A673 (cell line): ENCODE data around the gene TNPO2.

Source experiments
- EZH2 ChIP-seq: fragments of 200-600 bp; sonication (generic); IDR thresholded peaks from 2 replicates; pipeline ENCODE4 v1.6.1; 2017; ENCODE audit warnings: borderline replicate concordance, low read depth, mild to moderate bottlenecking, mixed read lengths, antibody characterized with exemption, low read length; ENCODE audit not compliant: poor library complexity, severe bottlenecking
- TF ChIP-seq, protein P1 (sequence below): fragments of 300-800, 200-600 bp; sonication (generic); conservative IDR thresholded peaks from 2 replicates; pipeline ENCODE4 v1.5.1; 2017; ENCODE audit warnings: low read depth, mild to moderate bottlenecking, antibody characterized with exemption, low read length, moderate library complexity, mixed read lengths

DNA sequence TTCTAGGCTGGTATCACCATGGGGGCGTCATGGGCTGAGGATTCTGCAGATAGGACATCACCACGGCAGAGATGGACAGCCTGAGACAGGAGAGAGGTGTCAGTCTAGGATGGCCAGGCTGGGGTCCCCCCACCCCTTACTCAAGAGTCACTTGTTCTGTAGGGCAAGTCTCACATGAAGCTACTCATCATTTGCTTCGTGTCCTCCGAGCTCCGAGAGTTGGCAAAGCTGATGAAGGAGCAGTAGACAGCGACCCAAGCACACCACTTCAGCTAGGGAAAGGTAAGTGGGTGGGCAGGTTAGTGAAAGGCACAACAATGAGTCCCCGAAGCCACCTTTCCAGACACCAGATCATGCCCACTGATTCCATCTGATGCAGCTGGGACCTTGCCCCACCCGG, 55.4 kb downstream of the TNPO2 start:
- TF ChIP-seq, protein P1, sequence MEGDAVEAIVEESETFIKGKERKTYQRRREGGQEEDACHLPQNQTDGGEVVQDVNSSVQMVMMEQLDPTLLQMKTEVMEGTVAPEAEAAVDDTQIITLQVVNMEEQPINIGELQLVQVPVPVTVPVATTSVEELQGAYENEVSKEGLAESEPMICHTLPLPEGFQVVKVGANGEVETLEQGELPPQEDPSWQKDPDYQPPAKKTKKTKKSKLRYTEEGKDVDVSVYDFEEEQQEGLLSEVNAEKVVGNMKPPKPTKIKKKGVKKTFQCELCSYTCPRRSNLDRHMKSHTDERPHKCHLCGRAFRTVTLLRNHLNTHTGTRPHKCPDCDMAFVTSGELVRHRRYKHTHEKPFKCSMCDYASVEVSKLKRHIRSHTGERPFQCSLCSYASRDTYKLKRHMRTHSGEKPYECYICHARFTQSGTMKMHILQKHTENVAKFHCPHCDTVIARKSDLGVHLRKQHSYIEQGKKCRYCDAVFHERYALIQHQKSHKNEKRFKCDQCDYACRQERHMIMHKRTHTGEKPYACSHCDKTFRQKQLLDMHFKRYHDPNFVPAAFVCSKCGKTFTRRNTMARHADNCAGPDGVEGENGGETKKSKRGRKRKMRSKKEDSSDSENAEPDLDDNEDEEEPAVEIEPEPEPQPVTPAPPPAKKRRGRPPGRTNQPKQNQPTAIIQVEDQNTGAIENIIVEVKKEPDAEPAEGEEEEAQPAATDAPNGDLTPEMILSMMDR = no peak
- no peak for TF ChIP-seq EZH2
